K562 (cell line): ENCODE data around the gene LY6G6F. TPM values are rescaled to one million over a fixed set of nuclear protein-coding genes. Genes with fewer than 3 reads are reported as not detected.

ENCODE experiments used
- BRF1 ChIP-seq: IDR thresholded peaks from 3 replicates; pipeline ENCODE4 v1.6.1; 2011; ENCODE audit warnings: borderline replicate concordance, mild to moderate bottlenecking; ENCODE audit not compliant: insufficient read length; ENCODE audit errors: extremely low read depth
- CBX2 ChIP-seq: fragments of 200-600 bp; sonication (generic); IDR thresholded peaks from one replicate; pipeline ENCODE4 v1.6.1; 2012; ENCODE audit warnings: mild to moderate bottlenecking, low read length, inconsistent platforms; ENCODE audit not compliant: insufficient read depth, poor library complexity, severe bottlenecking
- CREB1 ChIP-seq, 2 experiments: sonication (generic) in 1 of 2; formaldehyde crosslinking in 1 of 2; IDR thresholded peaks; 2 replicates each; pipeline versions ENCODE4 v1.6.1 to v1.8.0; 2012 to 2022; ENCODE audit warnings: inconsistent platforms in 1 of 2, mild to moderate bottlenecking in 1 of 2, missing genetic modification reagents in 1 of 2, moderate library complexity in 1 of 2
- FOXM1 ChIP-seq, 2 experiments: fragments of 450-650 bp in 1 of 2; sonication (generic) in 1 of 2; formaldehyde crosslinking in 1 of 2; IDR thresholded peaks; 2 replicates each; pipeline versions ENCODE4 v1.6.1 to v1.9.0; 2017 to 2022; ENCODE audit warnings: low read depth in 2 of 2, mild to moderate bottlenecking in 2 of 2, missing genetic modification reagents in 1 of 2, moderate library complexity in 1 of 2
- GATAD2A ChIP-seq: fragments of 450-650 bp; IDR thresholded peaks from 2 replicates; pipeline ENCODE4 v1.6.1; 2017
- HDAC6 ChIP-seq: IDR thresholded peaks from 2 replicates; pipeline ENCODE4 v1.6.1; 2012; ENCODE audit warnings: low read depth, mild to moderate bottlenecking, control low read depth, inconsistent platforms, low read length, moderate library complexity
- NBN ChIP-seq: fragments of 450-650 bp; IDR thresholded peaks from 2 replicates; pipeline ENCODE4 v1.6.1; 2016; ENCODE audit warnings: low read depth, mild to moderate bottlenecking
- NFE2 ChIP-seq: IDR thresholded peaks from 2 replicates; pipeline ENCODE4 v1.6.1; 2014; ENCODE audit warnings: antibody characterized with exemption, low read depth
- POLR2G ChIP-seq: fragments of 200-400 bp; formaldehyde crosslinking; IDR thresholded peaks from 2 replicates; pipeline ENCODE4 v1.6.1; 2017; ENCODE audit warnings: low read depth, mild to moderate bottlenecking, antibody characterized with exemption, low read length, moderate library complexity
- RBBP5 ChIP-seq: fragments of 200-600 bp; sonication (generic); IDR thresholded peaks from 2 replicates; pipeline ENCODE4 v1.6.1; 2012; ENCODE audit warnings: borderline replicate concordance, mild to moderate bottlenecking, low read length, control low read depth, inconsistent platforms; ENCODE audit not compliant: insufficient read depth, poor library complexity, severe bottlenecking
- SMAD3 ChIP-seq: fragments of 450-650 bp; formaldehyde crosslinking; conservative IDR thresholded peaks from 2 replicates; pipeline ENCODE4 v1.4.0; 2020; ENCODE audit warnings: mild to moderate bottlenecking
- SMARCA5 ChIP-seq: fragments of 450-650 bp; IDR thresholded peaks from 2 replicates; pipeline ENCODE4 v1.6.1; 2016
- SOX6 ChIP-seq: fragments of 450-650 bp; IDR thresholded peaks from 2 replicates; pipeline ENCODE4 v1.6.1; 2014; ENCODE audit warnings: mild to moderate bottlenecking
- ZC3H8 ChIP-seq: fragments of 450-650 bp; IDR thresholded peaks from 2 replicates; pipeline ENCODE4 v1.6.1; 2017
- ZFP36 ChIP-seq: fragments of 150-350 bp; IDR thresholded peaks from 2 replicates; pipeline ENCODE4 v1.6.1; 2018; ENCODE audit warnings: low read length, low read depth; ENCODE audit not compliant: partially characterized antibody
- ZNF561 ChIP-seq: fragments of 450-650 bp; formaldehyde crosslinking; conservative IDR thresholded peaks from 2 replicates; pipeline ENCODE4 v1.4.0; 2020; ENCODE audit warnings: mild to moderate bottlenecking, moderate library complexity
- polyA plus RNA-seq, 8 experiments: library from polyadenylated mRNA; depleted of rRNA in 4 of 8; stranded (reverse) in 5 of 8; unstranded in 3 of 8; fragments of >200 nt; fragmentation: Nextera tagmentation in 2 of 8; fragmentation: Illumina TruSeq in 1 of 8; extraction: Ambion mirVana in 2 of 8; extraction: Trizol in 1 of 8; gene quantifications; 2 replicates each; pipeline versions ENCODE4 v1.2.1 to v1.2.3, GENCODE V29; 2011 to 2014; ENCODE audit warnings: inconsistent platforms in 1 of 8, missing spikeins in 1 of 8
- total RNA-seq, 7 experiments: library from RNA; depleted of rRNA in 6 of 7; stranded (reverse); fragments of >200 nt in 6 of 7; fragmentation: Illumina TruSeq in 2 of 7; extraction: Trizol in 2 of 7; gene quantifications; 2 replicates each; pipeline versions ENCODE4 v1.2.1 to v1.2.3, GENCODE V29; 2011 to 2021; ENCODE audit warnings: low replicate concordance in 1 of 7
- TF ChIP-seq, protein P1 (sequence below): fragments of 250-450 bp; sonication (Bioruptor Pico); IDR thresholded peaks from 2 replicates; pipeline ENCODE4 v1.5.0; 2021; ENCODE audit warnings: mild to moderate bottlenecking, moderate library complexity
- TF ChIP-seq, protein P2 (sequence below): fragments of 250-450 bp; sonication (Bioruptor Pico); IDR thresholded peaks from 2 replicates; pipeline ENCODE4 v1.9.0; 2021; ENCODE audit warnings: mild to moderate bottlenecking, inconsistent platforms

The LY6G6F gene
- total and polyA plus RNA-seq, 9 of the 15 experiments (the other 6 are each of a cell fraction or from before 2014, with no cell fraction given) = 0.14 to 0.50 (median 0.28) TPM; not detected in 2

DNA sequence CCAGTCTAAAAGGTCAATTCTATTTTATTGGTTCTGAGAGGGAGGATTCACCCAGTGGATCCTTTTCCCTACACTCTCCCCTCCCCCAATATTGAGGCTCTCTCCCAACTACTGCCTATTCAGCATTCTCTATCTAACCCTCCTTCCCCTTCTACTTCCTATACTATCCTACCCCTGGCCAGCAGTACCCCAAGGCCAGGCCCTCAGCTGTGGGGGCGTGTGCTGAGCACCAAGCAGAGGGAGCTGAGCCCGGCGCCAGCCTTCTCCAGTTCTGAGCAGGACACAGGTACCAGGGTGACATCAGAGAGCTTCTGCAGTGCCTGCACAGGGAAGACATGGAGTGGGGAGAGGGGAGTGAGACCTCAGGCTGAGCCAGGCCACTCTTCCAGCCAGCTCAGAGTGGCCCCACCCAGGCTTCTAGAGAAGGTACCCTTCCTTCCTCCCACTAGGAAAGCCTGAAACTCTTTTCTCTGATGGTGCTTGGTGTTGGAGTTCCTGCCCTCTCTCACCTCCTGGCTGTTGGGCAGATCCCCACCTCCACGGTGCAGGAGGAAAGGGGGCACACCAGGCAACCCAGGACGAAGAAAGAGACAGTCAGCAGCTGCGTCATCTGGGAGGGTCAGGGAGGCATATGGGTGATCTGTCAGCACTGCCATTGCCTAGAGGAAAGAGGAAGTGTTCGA, 20.5 kb downstream of the LY6G6F start (continued):
- TF ChIP-seq, protein P1, sequence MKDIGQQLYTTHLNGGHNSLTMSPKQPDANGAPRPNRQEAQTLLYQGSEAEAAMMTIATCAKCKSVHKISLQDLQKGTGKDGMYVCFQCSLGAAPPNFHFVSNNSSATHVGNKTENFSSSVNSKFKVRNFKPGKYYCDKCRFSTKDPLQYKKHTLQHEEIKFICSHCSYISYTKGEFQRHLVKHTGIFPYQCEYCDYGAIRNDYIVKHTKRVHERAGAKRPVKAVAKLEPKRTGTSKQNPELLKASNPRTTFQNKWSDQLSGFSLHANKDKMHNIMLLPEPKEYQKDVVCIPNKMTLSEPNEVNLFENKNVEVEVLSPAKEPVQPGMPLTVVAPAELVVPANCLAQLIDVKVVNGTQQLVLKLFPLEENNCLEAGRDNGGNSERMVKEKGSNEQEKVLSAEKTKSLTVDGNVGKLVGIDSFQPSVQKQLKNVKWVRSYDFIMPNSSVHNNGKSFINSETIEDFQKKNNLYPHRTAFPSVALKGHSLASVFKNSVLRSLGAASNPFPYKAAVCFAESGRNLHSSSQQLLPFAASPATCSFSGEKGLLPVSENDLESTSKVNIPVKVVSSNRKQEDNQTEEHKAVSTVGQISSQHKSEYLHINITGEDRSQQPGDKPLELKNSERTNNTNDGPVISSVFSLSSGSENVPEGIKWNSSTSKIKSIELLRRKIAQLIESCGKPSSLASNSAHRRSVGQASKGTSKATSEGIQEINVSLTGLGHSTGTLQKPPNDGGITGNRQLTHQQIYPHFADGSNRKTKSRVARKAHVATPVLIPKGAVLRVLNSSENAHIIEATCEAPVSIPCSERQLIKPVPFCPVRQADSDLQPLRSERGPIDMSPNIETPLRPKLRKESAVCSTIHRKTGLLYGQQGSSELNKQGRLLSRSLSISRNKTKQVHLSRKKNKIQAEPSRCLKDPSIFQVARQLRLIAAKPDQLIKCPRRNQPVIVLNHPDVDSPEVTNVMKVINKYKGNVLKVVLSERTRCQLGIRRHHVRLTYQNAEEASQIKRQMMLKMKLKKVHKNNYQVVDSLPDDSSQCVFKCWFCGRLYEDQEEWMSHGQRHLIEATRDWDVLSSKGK (CRISPR knock-in tag) = no peak
- TF ChIP-seq, protein P2, sequence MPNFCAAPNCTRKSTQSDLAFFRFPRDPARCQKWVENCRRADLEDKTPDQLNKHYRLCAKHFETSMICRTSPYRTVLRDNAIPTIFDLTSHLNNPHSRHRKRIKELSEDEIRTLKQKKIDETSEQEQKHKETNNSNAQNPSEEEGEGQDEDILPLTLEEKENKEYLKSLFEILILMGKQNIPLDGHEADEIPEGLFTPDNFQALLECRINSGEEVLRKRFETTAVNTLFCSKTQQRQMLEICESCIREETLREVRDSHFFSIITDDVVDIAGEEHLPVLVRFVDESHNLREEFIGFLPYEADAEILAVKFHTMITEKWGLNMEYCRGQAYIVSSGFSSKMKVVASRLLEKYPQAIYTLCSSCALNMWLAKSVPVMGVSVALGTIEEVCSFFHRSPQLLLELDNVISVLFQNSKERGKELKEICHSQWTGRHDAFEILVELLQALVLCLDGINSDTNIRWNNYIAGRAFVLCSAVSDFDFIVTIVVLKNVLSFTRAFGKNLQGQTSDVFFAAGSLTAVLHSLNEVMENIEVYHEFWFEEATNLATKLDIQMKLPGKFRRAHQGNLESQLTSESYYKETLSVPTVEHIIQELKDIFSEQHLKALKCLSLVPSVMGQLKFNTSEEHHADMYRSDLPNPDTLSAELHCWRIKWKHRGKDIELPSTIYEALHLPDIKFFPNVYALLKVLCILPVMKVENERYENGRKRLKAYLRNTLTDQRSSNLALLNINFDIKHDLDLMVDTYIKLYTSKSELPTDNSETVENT (CRISPR knock-in tag) = peak; percentile 11; the same call in 1 of the 2 replicates
- TF ChIP-seq RBBP5 (peak; percentile 64), SMARCA5 (peak; percentile 52; the same call in 1 of the 2 replicates), SOX6 (0 out of 2 replicates have a peak, but pooled peaks have one; percentile 15), CREB1 (IDR thresholded peaks at IDR 0.05) (peak; percentile 50; the same call in 1 of the 2 replicates), CREB1 (CRISPR knock-in tag; IDR thresholded peaks at IDR 0.05) (no peak), SMAD3 (CRISPR knock-in tag) (0 out of 2 replicates have a peak, but pooled peaks have one; percentile 9), ZC3H8 (no peak), POLR2G (no peak), CBX2 (no peak), FOXM1 (IDR thresholded peaks at IDR 0.05; ENCODE audit: low read depth) (no peak), FOXM1 (CRISPR knock-in tag; IDR thresholded peaks at IDR 0.05; ENCODE audit: low read depth) (0 out of 2 replicates have a peak, but pooled peaks have one; percentile 40), GATAD2A (no peak), HDAC6 (no peak), NBN (no peak), NFE2 (peak; percentile 75), ZNF561 (no peak), BRF1 (no peak), ZFP36 (peak; percentile 2)
